Measurements from ENCODE around the gene TRIM44.
"Not testable (repeated sequence)": the region's sequence is repeated elsewhere in the genome, so short reads cannot be mapped to it uniquely, and the experiment has no call there.

TRIM44 gene

GRCh38 chr11:35815556-35816315 lies 153.2 kb downstream of the TRIM44 start:
- DNase-seq (ENCODE audit: low spot score) = no peak

GRCh38 chr11:35820614-35821013 lies 158.0 kb downstream of the TRIM44 start:
- DNase-seq (ENCODE audit: low spot score) = no peak

- no peak for DNase-seq (ENCODE audit: low spot score)
Measured at GRCh38 chr11:35822815-35823495, 160.4 kb downstream of the TRIM44 start.

GRCh38 chr11:35823742-35824298 lies 161.2 kb downstream of the TRIM44 start:
- no peak for DNase-seq (ENCODE audit: low spot score)

- no peak for DNase-seq (ENCODE audit: low spot score)
Measured at GRCh38 chr11:35825386-35825785, 162.8 kb downstream of the TRIM44 start.

GRCh38 chr11:35826006-35826405 lies 163.4 kb downstream of the TRIM44 start:
- DNase-seq (ENCODE audit: low spot score) = no peak

- no peak for DNase-seq (ENCODE audit: low spot score)
Measured at GRCh38 chr11:35826949-35827348, 164.4 kb downstream of the TRIM44 start.

GRCh38 chr11:35836205-35836604 lies 173.6 kb downstream of the TRIM44 start:
- DNase-seq (ENCODE audit: low spot score) = no peak

- DNase-seq (ENCODE audit: low spot score) = no peak
Measured at GRCh38 chr11:35838071-35838470, 175.5 kb downstream of the TRIM44 start.

- not testable (repeated sequence) for DNase-seq (ENCODE audit: low spot score)
Measured at GRCh38 chr11:35838697-35839367, 176.3 kb downstream of the TRIM44 start.

GRCh38 chr11:35839368-35840161 lies 177.0 kb downstream of the TRIM44 start:
- DNase-seq (ENCODE audit: low spot score) = no peak

- no peak for DNase-seq (ENCODE audit: low spot score)
Measured at GRCh38 chr11:35841733-35842132, 179.2 kb downstream of the TRIM44 start.

GRCh38 chr11:35842958-35843357 lies 180.4 kb downstream of the TRIM44 start:
- no peak for DNase-seq (ENCODE audit: low spot score)

GRCh38 chr11:35844579-35844978 lies 182.0 kb downstream of the TRIM44 start:
- DNase-seq (ENCODE audit: low spot score) = no peak

- no peak for DNase-seq (ENCODE audit: low spot score)
Measured at GRCh38 chr11:35845860-35846259, 183.3 kb downstream of the TRIM44 start.

- DNase-seq (ENCODE audit: low spot score) = no peak
Measured at GRCh38 chr11:35846874-35847273, 184.3 kb downstream of the TRIM44 start.

GRCh38 chr11:35847473-35847872 lies 184.9 kb downstream of the TRIM44 start:
- no peak for DNase-seq (ENCODE audit: low spot score)

- DNase-seq (ENCODE audit: low spot score) = no peak
Measured at GRCh38 chr11:35848616-35849015, 186.0 kb downstream of the TRIM44 start.

GRCh38 chr11:35850191-35850590 lies 187.6 kb downstream of the TRIM44 start:
- DNase-seq (ENCODE audit: low spot score) = no peak

- no peak for DNase-seq (ENCODE audit: low spot score)
Measured at GRCh38 chr11:35851342-35851741, 188.8 kb downstream of the TRIM44 start.

GRCh38 chr11:35852056-35852455 lies 189.5 kb downstream of the TRIM44 start:
- no peak for DNase-seq (ENCODE audit: low spot score)

- DNase-seq (ENCODE audit: low spot score) = no peak
Measured at GRCh38 chr11:35853971-35854370, 191.4 kb downstream of the TRIM44 start.
